Cerebellar cortex (tissue), 1 donor: Measurements from ENCODE around the gene NFATC3.

ENCODE experiments used
- DNase-seq: peaks from one replicate; pipeline ENCODE4 v3.0.0-alpha.2; 2015; ENCODE audit warnings: low spot score

NFATC3 gene

GRCh38 chr16:68232335-68232734, 147.2 kb downstream of the NFATC3 start:
- no peak for DNase-seq

- DNase-seq = no peak
Observed at GRCh38 chr16:68233085-68233834, 148.1 kb downstream of the NFATC3 start.

- no peak for DNase-seq
Observed at GRCh38 chr16:68233835-68234187, 148.6 kb downstream of the NFATC3 start.

- no peak for DNase-seq
Observed at GRCh38 chr16:68234188-68235107, 149.3 kb downstream of the NFATC3 start.

- no peak for DNase-seq
Observed at GRCh38 chr16:68235108-68235886, 150.1 kb downstream of the NFATC3 start.

GRCh38 chr16:68235887-68236136, 150.6 kb downstream of the NFATC3 start, which contains the start of gene ESRP2:
Gene ESRP2 (minus strand): TSS chr16:68236127. CDS start chr16:68236045, 82 bp downstream.
- no peak for DNase-seq

GRCh38 chr16:68236137-68236825, 151.1 kb downstream of the NFATC3 start:
- no peak for DNase-seq

GRCh38 chr16:68236826-68237242, 151.7 kb downstream of the NFATC3 start:
- no peak for DNase-seq

GRCh38 chr16:68237243-68238028, 152.3 kb downstream of the NFATC3 start:
- DNase-seq = peak; percentile 97

GRCh38 chr16:68238029-68238345, 152.8 kb downstream of the NFATC3 start:
- DNase-seq = no peak

- DNase-seq = no peak
Observed at GRCh38 chr16:68242085-68242484, 156.9 kb downstream of the NFATC3 start.

- DNase-seq = no peak
Observed at GRCh38 chr16:68242926-68243858, 158.0 kb downstream of the NFATC3 start.

- no peak for DNase-seq
Observed at GRCh38 chr16:68244481-68244902, 159.3 kb downstream of the NFATC3 start.

- peak; percentile 92 for DNase-seq
Observed at GRCh38 chr16:68244903-68245853, 160.0 kb downstream of the NFATC3 start, which contains the start of gene PLA2G15. Gene PLA2G15 (plus strand): TSS chr16:68245373. CDS start chr16:68245427, 54 bp downstream.

- DNase-seq = no peak
Observed at GRCh38 chr16:68246121-68246520, 161.0 kb downstream of the NFATC3 start.

- no peak for DNase-seq
Observed at GRCh38 chr16:68246666-68247065, 161.5 kb downstream of the NFATC3 start.

- DNase-seq = peak; percentile 78
Observed at GRCh38 chr16:68247400-68247799, 162.2 kb downstream of the NFATC3 start.

GRCh38 chr16:68247932-68248331, 162.8 kb downstream of the NFATC3 start:
- DNase-seq = no peak

- DNase-seq = no peak
Observed at GRCh38 chr16:68249371-68249770, 164.2 kb downstream of the NFATC3 start.
